K562 (cell line): ENCODE measurements around the gene BSCL2. TPM values are rescaled to one million over a fixed set of nuclear protein-coding genes. Genes with fewer than 3 reads are reported as not detected.

Experiments
- ETV5 ChIP-seq: sonication (generic); formaldehyde crosslinking; IDR thresholded peaks from 2 replicates; pipeline ENCODE4 v1.4.0; 2020; ENCODE audit warnings: low read depth, mild to moderate bottlenecking, missing genetic modification reagents
- KDM5B ChIP-seq: fragments of 200-600 bp; sonication (generic); IDR thresholded peaks from 2 replicates; pipeline ENCODE4 v1.6.1; 2012; ENCODE audit warnings: low read depth, mild to moderate bottlenecking, moderate library complexity, low read length, control low read depth, inconsistent platforms; ENCODE audit not compliant: insufficient replicate concordance
- MEF2D ChIP-seq: conservative IDR thresholded peaks from 2 replicates; pipeline ENCODE4 v1.6.1; 2016; ENCODE audit warnings: low read depth, missing genetic modification characterization, missing compliant biosample characterization
- POLR2AphosphoS5 ChIP-seq: IDR thresholded peaks from 2 replicates; pipeline ENCODE4 v1.6.1; 2011; ENCODE audit warnings: mild to moderate bottlenecking, low read depth, low read length, moderate library complexity; ENCODE audit not compliant: control insufficient read depth, insufficient read depth
- ZNF445 ChIP-seq: fragments of 250-450 bp; sonication (Bioruptor Pico); IDR thresholded peaks from 2 replicates; pipeline ENCODE4 v1.4.0; 2020; ENCODE audit warnings: low read depth, mild to moderate bottlenecking, moderate library complexity
- ZNF764 ChIP-seq: fragments of 250-450 bp; sonication (Bioruptor Pico); IDR thresholded peaks from 2 replicates; pipeline ENCODE4 v1.4.0; 2020; ENCODE audit warnings: low read depth, mild to moderate bottlenecking, moderate library complexity
- polyA plus RNA-seq, 8 experiments: library from polyadenylated mRNA; depleted of rRNA in 4 of 8; stranded (reverse) in 5 of 8; unstranded in 3 of 8; fragments of >200 nt; fragmentation: Nextera tagmentation in 2 of 8; fragmentation: Illumina TruSeq in 1 of 8; extraction: Ambion mirVana in 2 of 8; extraction: Trizol in 1 of 8; gene quantifications; 2 replicates each; pipeline versions ENCODE4 v1.2.1 to v1.2.3, GENCODE V29; 2011 to 2014; ENCODE audit warnings: inconsistent platforms in 1 of 8, missing spikeins in 1 of 8
- total RNA-seq, 7 experiments: library from RNA; depleted of rRNA in 6 of 7; stranded (reverse); fragments of >200 nt in 6 of 7; fragmentation: Illumina TruSeq in 2 of 7; extraction: Trizol in 2 of 7; gene quantifications; 2 replicates each; pipeline versions ENCODE4 v1.2.1 to v1.2.3, GENCODE V29; 2011 to 2021; ENCODE audit warnings: low replicate concordance in 1 of 7
- TF ChIP-seq, protein P1 (sequence below): fragments of 450-650 bp; IDR thresholded peaks from 2 replicates; pipeline ENCODE4 v1.6.1; 2016; ENCODE audit warnings: mild to moderate bottlenecking, moderate library complexity
- TF ChIP-seq, protein P2 (sequence below): fragments of 250-450 bp; sonication (Bioruptor Pico); IDR thresholded peaks from 2 replicates; pipeline ENCODE4 v1.5.0; 2021; ENCODE audit warnings: mild to moderate bottlenecking, moderate library complexity
- TF ChIP-seq, protein P3 (sequence below), 2 experiments: fragments of 450-650 bp; IDR thresholded peaks; 2 replicates each; pipeline ENCODE4 v1.6.1; 2016

Gene BSCL2
- total and polyA plus RNA-seq, 9 of the 15 experiments (the other 6 are each of a cell fraction or from before 2014, with no cell fraction given), result 18.9 to 51.7 (median 35.2) TPM

DNA sequence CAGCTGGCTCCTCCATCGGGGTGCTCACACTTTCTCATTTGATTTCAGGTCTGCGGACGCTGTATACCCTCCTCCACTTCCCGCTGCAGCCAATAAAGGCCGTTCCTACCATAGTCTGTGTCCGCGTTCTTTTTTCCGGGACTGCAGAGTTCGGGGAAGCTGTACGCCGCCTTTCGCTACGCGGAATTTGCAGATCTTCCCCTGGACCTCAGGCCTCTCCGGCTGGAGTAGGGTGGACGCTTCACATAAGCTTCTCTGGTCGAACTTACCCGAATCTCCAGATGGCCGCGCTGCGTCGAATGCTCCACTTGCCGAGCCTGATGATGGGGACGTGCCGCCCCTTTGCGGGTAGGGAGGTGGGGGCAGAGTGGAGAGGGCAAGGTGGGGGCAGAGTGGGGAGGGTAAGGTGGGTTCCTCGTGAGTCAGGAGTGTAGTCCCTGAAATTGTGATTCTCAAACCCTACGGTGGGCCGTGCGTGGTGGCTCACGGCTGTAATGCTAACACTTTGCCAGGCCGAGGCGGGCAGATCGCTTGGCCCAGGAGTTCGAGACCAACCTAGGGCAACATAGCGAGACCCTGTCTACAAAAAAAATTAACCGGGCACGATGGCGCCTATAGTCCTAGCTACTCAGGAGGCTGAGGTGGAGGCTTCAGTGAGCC, 41.5 kb downstream of the BSCL2 start (continued):
- TF ChIP-seq, protein P1, sequence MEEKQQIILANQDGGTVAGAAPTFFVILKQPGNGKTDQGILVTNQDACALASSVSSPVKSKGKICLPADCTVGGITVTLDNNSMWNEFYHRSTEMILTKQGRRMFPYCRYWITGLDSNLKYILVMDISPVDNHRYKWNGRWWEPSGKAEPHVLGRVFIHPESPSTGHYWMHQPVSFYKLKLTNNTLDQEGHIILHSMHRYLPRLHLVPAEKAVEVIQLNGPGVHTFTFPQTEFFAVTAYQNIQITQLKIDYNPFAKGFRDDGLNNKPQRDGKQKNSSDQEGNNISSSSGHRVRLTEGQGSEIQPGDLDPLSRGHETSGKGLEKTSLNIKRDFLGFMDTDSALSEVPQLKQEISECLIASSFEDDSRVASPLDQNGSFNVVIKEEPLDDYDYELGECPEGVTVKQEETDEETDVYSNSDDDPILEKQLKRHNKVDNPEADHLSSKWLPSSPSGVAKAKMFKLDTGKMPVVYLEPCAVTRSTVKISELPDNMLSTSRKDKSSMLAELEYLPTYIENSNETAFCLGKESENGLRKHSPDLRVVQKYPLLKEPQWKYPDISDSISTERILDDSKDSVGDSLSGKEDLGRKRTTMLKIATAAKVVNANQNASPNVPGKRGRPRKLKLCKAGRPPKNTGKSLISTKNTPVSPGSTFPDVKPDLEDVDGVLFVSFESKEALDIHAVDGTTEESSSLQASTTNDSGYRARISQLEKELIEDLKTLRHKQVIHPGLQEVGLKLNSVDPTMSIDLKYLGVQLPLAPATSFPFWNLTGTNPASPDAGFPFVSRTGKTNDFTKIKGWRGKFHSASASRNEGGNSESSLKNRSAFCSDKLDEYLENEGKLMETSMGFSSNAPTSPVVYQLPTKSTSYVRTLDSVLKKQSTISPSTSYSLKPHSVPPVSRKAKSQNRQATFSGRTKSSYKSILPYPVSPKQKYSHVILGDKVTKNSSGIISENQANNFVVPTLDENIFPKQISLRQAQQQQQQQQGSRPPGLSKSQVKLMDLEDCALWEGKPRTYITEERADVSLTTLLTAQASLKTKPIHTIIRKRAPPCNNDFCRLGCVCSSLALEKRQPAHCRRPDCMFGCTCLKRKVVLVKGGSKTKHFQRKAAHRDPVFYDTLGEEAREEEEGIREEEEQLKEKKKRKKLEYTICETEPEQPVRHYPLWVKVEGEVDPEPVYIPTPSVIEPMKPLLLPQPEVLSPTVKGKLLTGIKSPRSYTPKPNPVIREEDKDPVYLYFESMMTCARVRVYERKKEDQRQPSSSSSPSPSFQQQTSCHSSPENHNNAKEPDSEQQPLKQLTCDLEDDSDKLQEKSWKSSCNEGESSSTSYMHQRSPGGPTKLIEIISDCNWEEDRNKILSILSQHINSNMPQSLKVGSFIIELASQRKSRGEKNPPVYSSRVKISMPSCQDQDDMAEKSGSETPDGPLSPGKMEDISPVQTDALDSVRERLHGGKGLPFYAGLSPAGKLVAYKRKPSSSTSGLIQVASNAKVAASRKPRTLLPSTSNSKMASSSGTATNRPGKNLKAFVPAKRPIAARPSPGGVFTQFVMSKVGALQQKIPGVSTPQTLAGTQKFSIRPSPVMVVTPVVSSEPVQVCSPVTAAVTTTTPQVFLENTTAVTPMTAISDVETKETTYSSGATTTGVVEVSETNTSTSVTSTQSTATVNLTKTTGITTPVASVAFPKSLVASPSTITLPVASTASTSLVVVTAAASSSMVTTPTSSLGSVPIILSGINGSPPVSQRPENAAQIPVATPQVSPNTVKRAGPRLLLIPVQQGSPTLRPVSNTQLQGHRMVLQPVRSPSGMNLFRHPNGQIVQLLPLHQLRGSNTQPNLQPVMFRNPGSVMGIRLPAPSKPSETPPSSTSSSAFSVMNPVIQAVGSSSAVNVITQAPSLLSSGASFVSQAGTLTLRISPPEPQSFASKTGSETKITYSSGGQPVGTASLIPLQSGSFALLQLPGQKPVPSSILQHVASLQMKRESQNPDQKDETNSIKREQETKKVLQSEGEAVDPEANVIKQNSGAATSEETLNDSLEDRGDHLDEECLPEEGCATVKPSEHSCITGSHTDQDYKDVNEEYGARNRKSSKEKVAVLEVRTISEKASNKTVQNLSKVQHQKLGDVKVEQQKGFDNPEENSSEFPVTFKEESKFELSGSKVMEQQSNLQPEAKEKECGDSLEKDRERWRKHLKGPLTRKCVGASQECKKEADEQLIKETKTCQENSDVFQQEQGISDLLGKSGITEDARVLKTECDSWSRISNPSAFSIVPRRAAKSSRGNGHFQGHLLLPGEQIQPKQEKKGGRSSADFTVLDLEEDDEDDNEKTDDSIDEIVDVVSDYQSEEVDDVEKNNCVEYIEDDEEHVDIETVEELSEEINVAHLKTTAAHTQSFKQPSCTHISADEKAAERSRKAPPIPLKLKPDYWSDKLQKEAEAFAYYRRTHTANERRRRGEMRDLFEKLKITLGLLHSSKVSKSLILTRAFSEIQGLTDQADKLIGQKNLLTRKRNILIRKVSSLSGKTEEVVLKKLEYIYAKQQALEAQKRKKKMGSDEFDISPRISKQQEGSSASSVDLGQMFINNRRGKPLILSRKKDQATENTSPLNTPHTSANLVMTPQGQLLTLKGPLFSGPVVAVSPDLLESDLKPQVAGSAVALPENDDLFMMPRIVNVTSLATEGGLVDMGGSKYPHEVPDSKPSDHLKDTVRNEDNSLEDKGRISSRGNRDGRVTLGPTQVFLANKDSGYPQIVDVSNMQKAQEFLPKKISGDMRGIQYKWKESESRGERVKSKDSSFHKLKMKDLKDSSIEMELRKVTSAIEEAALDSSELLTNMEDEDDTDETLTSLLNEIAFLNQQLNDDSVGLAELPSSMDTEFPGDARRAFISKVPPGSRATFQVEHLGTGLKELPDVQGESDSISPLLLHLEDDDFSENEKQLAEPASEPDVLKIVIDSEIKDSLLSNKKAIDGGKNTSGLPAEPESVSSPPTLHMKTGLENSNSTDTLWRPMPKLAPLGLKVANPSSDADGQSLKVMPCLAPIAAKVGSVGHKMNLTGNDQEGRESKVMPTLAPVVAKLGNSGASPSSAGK, result peak; percentile 53
- TF ChIP-seq POLR2AphosphoS5 (peak; percentile 50; the same call in 1 of the 2 replicates), ZNF445 (CRISPR knock-in tag) (no peak), KDM5B (peak; percentile 82), ETV5 (CRISPR knock-in tag) (no peak; the same call in 1 of the 2 replicates), ZNF764 (CRISPR knock-in tag) (no peak), MEF2D (0 out of 2 replicates have a peak, but pooled peaks have one; percentile 19)
- TF ChIP-seq, protein P2, sequence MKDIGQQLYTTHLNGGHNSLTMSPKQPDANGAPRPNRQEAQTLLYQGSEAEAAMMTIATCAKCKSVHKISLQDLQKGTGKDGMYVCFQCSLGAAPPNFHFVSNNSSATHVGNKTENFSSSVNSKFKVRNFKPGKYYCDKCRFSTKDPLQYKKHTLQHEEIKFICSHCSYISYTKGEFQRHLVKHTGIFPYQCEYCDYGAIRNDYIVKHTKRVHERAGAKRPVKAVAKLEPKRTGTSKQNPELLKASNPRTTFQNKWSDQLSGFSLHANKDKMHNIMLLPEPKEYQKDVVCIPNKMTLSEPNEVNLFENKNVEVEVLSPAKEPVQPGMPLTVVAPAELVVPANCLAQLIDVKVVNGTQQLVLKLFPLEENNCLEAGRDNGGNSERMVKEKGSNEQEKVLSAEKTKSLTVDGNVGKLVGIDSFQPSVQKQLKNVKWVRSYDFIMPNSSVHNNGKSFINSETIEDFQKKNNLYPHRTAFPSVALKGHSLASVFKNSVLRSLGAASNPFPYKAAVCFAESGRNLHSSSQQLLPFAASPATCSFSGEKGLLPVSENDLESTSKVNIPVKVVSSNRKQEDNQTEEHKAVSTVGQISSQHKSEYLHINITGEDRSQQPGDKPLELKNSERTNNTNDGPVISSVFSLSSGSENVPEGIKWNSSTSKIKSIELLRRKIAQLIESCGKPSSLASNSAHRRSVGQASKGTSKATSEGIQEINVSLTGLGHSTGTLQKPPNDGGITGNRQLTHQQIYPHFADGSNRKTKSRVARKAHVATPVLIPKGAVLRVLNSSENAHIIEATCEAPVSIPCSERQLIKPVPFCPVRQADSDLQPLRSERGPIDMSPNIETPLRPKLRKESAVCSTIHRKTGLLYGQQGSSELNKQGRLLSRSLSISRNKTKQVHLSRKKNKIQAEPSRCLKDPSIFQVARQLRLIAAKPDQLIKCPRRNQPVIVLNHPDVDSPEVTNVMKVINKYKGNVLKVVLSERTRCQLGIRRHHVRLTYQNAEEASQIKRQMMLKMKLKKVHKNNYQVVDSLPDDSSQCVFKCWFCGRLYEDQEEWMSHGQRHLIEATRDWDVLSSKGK, result no peak
- TF ChIP-seq, protein P3, sequence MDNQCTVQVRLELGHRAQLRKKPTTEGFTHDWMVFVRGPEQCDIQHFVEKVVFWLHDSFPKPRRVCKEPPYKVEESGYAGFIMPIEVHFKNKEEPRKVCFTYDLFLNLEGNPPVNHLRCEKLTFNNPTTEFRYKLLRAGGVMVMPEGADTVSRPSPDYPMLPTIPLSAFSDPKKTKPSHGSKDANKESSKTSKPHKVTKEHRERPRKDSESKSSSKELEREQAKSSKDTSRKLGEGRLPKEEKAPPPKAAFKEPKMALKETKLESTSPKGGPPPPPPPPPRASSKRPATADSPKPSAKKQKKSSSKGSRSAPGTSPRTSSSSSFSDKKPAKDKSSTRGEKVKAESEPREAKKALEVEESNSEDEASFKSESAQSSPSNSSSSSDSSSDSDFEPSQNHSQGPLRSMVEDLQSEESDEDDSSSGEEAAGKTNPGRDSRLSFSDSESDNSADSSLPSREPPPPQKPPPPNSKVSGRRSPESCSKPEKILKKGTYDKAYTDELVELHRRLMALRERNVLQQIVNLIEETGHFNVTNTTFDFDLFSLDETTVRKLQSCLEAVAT (IDR thresholded peaks at IDR 0.05), result peak in 1 of 2 experiments; percentile 51; a peak in 1 of 4 replicates
